Measurements from ENCODE around the gene ACOT4.
"Not testable (repeated sequence)": the region's sequence is repeated elsewhere in the genome, so short reads cannot be mapped to it uniquely, and the experiment has no call there.

The ACOT4 gene, protein sequence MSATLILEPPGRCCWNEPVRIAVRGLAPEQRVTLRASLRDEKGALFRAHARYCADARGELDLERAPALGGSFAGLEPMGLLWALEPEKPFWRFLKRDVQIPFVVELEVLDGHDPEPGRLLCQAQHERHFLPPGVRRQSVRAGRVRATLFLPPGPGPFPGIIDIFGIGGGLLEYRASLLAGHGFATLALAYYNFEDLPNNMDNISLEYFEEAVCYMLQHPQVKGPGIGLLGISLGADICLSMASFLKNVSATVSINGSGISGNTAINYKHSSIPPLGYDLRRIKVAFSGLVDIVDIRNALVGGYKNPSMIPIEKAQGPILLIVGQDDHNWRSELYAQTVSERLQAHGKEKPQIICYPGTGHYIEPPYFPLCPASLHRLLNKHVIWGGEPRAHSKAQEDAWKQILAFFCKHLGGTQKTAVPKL

DNA sequence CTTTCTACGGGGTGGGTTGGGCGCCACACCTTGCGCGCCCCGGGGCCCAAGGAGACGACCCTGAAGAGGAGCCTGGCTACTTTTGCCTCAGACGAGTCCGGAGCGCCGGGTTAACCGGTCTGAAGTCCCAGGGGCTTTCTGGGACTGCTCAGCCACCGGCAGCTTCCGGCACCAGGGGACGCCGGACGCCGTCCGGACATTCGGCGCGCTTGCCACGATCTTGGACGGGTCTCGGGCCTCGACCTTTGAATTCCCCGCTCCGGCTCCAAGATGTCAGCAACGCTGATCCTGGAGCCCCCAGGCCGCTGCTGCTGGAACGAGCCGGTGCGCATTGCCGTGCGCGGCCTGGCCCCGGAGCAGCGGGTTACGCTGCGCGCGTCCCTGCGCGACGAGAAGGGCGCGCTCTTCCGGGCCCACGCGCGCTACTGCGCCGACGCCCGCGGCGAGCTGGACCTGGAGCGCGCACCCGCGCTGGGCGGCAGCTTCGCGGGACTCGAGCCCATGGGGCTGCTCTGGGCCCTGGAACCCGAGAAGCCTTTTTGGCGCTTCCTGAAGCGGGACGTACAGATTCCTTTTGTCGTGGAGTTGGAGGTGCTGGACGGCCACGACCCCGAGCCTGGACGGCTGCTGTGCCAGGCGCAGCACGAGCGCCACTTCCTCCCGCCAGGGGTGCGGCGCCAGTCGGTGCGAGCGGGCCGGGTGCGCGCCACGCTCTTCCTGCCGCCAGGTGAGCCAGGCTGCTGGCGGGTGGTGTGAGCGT is at the start of gene ACOT4:
Gene ACOT4 (plus strand): TSS at position 184 of the 760 bp plus-strand sequence. CDS start 87 bp downstream, at position 271.
- TF ChIP-seq ZNF600 (tag by site-specific recombination; IDR thresholded peaks at IDR 0.05) (no peak), ZNF660 (tag by site-specific recombination; IDR thresholded peaks at IDR 0.05) (no peak), KLF9 (tag by site-specific recombination; IDR thresholded peaks at IDR 0.05; ENCODE audit: low read depth) (no peak), SP7 (tag by site-specific recombination; IDR thresholded peaks at IDR 0.05) (no peak), ZNF10 (tag by site-specific recombination; IDR thresholded peaks at IDR 0.05) (no peak), ZNF624 (tag by site-specific recombination; IDR thresholded peaks at IDR 0.05) (no peak), ZNF292 (tag by site-specific recombination; IDR thresholded peaks at IDR 0.05; ENCODE audit: borderline replicate concordance, low read depth) (no peak), TRIM28 (IDR thresholded peaks at IDR 0.05; ENCODE audit: borderline replicate concordance, low read length) (no peak), YY1 (tag by site-specific recombination; IDR thresholded peaks at IDR 0.05) (no peak), ZNF16 (tag by site-specific recombination; IDR thresholded peaks at IDR 0.05; ENCODE audit: low read depth) (no peak), ZNF394 (tag by site-specific recombination; IDR thresholded peaks at IDR 0.05; ENCODE audit: borderline replicate concordance) (no peak), ZNF341 (tag by site-specific recombination; IDR thresholded peaks at IDR 0.05; ENCODE audit: low read depth) (no peak), ZBTB48 (tag by site-specific recombination; IDR thresholded peaks at IDR 0.05) (no peak), ZBTB21 (tag by site-specific recombination; IDR thresholded peaks at IDR 0.05) (no peak), BCL11B (tag by site-specific recombination; IDR thresholded peaks at IDR 0.05; ENCODE audit: low read depth) (no peak)
- TF ChIP-seq, protein P1, sequence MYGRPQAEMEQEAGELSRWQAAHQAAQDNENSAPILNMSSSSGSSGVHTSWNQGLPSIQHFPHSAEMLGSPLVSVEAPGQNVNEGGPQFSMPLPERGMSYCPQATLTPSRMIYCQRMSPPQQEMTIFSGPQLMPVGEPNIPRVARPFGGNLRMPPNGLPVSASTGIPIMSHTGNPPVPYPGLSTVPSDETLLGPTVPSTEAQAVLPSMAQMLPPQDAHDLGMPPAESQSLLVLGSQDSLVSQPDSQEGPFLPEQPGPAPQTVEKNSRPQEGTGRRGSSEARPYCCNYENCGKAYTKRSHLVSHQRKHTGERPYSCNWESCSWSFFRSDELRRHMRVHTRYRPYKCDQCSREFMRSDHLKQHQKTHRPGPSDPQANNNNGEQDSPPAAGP (tag by site-specific recombination; IDR thresholded peaks at IDR 0.05), result no peak
- TF ChIP-seq, protein P2, sequence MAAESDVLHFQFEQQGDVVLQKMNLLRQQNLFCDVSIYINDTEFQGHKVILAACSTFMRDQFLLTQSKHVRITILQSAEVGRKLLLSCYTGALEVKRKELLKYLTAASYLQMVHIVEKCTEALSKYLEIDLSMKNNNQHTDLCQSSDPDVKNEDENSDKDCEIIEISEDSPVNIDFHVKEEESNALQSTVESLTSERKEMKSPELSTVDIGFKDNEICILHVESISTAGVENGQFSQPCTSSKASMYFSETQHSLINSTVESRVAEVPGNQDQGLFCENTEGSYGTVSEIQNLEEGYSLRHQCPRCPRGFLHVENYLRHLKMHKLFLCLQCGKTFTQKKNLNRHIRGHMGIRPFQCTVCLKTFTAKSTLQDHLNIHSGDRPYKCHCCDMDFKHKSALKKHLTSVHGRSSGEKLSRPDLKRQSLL (tag by site-specific recombination; IDR thresholded peaks at IDR 0.05), result no peak
- TF ChIP-seq, protein P3, sequence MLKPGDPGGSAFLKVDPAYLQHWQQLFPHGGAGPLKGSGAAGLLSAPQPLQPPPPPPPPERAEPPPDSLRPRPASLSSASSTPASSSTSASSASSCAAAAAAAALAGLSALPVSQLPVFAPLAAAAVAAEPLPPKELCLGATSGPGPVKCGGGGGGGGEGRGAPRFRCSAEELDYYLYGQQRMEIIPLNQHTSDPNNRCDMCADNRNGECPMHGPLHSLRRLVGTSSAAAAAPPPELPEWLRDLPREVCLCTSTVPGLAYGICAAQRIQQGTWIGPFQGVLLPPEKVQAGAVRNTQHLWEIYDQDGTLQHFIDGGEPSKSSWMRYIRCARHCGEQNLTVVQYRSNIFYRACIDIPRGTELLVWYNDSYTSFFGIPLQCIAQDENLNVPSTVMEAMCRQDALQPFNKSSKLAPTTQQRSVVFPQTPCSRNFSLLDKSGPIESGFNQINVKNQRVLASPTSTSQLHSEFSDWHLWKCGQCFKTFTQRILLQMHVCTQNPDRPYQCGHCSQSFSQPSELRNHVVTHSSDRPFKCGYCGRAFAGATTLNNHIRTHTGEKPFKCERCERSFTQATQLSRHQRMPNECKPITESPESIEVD (tag by site-specific recombination; IDR thresholded peaks at IDR 0.05), result no peak
- TF ChIP-seq, protein P4, sequence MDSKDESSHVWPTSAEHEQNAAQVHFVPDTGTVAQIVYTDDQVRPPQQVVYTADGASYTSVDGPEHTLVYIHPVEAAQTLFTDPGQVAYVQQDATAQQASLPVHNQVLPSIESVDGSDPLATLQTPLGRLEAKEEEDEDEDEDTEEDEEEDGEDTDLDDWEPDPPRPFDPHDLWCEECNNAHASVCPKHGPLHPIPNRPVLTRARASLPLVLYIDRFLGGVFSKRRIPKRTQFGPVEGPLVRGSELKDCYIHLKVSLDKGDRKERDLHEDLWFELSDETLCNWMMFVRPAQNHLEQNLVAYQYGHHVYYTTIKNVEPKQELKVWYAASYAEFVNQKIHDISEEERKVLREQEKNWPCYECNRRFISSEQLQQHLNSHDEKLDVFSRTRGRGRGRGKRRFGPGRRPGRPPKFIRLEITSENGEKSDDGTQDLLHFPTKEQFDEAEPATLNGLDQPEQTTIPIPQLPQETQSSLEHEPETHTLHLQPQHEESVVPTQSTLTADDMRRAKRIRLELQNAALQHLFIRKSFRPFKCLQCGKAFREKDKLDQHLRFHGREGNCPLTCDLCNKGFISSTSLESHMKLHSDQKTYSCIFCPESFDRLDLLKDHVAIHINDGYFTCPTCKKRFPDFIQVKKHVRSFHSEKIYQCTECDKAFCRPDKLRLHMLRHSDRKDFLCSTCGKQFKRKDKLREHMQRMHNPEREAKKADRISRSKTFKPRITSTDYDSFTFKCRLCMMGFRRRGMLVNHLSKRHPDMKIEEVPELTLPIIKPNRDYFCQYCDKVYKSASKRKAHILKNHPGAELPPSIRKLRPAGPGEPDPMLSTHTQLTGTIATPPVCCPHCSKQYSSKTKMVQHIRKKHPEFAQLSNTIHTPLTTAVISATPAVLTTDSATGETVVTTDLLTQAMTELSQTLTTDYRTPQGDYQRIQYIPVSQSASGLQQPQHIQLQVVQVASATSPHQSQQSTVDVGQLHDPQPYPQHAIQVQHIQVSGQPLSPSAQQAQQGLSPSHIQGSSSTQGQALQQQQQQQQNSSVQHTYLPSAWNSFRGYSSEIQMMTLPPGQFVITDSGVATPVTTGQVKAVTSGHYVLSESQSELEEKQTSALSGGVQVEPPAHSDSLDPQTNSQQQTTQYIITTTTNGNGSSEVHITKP (tag by site-specific recombination; IDR thresholded peaks at IDR 0.05), result no peak
- H3K27ac ChIP-seq (ENCODE audit: extremely low read depth, low read depth, low read length), result peak within 1 kb of the TSS; percentile 24; the same call in 1 of the 2 replicates
- ChIA-PET CTCF (no interaction called here), POLR2A (interaction anchor here (1.4 kb wide), 1 partner anchor 21 kb away, joined by 4 read pairs; the partner anchor contains the start of gene ACOT6)
- H3K36me3 ChIP-seq (ENCODE audit: control insufficient read depth in 2 of 2, insufficient read depth in 1 of 2, low read length in 2 of 2), result no peaks in the 10 kb centered on the region
- no peaks in the 10 kb centered on the region for H3K4me1 ChIP-seq (ENCODE audit: control insufficient read depth, insufficient read depth, low read length)
- peak within 1 kb of the TSS; percentile 42 for H3K4me3 ChIP-seq (ENCODE audit: low read depth, low read length)
- no peaks in the 10 kb centered on the region for H3K9me3 ChIP-seq (ENCODE audit: control insufficient read depth, insufficient read depth, low read depth, low read length)

DNA sequence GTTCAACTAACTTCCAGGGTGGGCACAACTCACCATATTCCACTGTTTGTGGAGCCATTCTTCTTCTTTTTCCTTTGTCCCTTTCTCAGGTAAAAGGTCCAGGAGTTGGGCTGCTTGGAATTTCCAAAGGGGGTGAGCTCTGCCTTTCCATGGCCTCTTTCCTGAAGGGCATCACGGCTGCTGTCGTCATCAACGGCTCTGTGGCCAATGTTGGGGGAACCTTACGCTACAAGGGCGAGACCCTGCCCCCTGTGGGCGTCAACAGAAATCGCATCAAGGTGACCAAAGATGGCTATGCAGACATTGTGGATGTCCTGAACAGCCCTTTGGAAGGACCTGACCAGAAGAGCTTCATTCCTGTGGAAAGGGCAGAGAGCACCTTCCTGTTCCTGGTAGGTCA is 48.7 kb upstream of the ACOT4 start:
- H3K27ac ChIP-seq (ENCODE audit: extremely low read depth, low read depth, low read length); POLR2A ChIA-PET; H3K9me3 ChIP-seq (ENCODE audit: control insufficient read depth, insufficient read depth, low read depth, low read length); H3K4me3 ChIP-seq (ENCODE audit: low read depth, low read length); H3K4me1 ChIP-seq (ENCODE audit: control insufficient read depth, insufficient read depth, low read length); H3K36me3 ChIP-seq (ENCODE audit: control insufficient read depth in 2 of 2, insufficient read depth in 1 of 2, low read length in 2 of 2): not testable (repeated sequence)
- CTCF ChIA-PET, result interaction anchor here (0.6 kb wide), 1 partner anchor 35 kb away, joined by 3 read pairs; no protein-coding TSS in a partner anchor

DNA sequence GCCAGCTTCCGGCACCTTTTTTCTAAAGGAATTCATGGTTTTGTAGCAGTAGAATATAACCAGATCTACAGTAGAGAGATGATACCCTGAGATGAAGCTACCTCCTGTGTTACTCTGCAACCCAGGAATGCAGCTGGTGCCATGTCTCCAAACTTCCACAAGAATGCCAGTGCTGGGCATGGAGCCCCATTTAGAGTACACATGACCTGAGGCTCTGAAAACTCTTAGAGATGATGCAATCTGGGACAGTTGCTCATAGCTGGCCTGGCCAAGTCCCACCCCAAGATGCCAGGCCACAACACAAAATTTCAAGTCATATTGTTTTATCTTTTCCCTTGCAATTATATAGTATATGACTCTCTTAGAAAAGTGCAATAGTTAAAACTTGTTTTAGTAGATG is 46.3 kb upstream of the ACOT4 start:
- H3K4me3 ChIP-seq (ENCODE audit: low read depth, low read length), result not testable (repeated sequence)

DNA sequence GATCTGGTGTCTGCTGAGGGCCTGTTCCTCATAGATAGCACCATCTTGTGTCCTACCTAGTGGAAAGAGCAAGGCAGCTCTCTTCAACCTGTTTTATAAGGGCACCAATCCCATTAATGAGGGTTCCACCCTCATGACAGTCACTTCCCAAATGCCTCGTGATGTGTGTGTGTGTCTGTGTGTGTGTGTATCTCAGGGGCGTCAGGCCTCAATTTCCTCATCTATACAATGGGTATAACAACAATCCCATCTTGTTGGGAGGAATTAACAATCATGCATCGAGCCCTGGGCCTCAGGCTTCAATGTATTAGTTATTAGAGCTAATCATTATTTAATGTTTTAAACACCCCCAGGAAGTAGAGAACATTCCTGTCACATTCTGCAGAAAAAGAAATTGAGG is 42.6 kb upstream of the ACOT4 start:
- H3K4me1 ChIP-seq (ENCODE audit: control insufficient read depth, insufficient read depth, low read length); H3K36me3 ChIP-seq (ENCODE audit: control insufficient read depth in 2 of 2, insufficient read depth in 1 of 2, low read length in 2 of 2); POLR2A ChIA-PET; H3K4me3 ChIP-seq (ENCODE audit: low read depth, low read length); H3K9me3 ChIP-seq (ENCODE audit: control insufficient read depth, insufficient read depth, low read depth, low read length); H3K27ac ChIP-seq (ENCODE audit: extremely low read depth, low read depth, low read length): not testable (repeated sequence)
- CTCF ChIA-PET, result interaction anchor here (0.6 kb wide), 1 partner anchor 46 kb away, joined by 3 read pairs; no protein-coding TSS in a partner anchor

More for the DNA sequence above, 46.3 kb upstream of the ACOT4 start:
- H3K4me1 ChIP-seq (ENCODE audit: control insufficient read depth, insufficient read depth, low read length); POLR2A ChIA-PET; H3K27ac ChIP-seq (ENCODE audit: extremely low read depth, low read depth, low read length); CTCF ChIA-PET; H3K36me3 ChIP-seq (ENCODE audit: control insufficient read depth in 2 of 2, insufficient read depth in 1 of 2, low read length in 2 of 2); H3K9me3 ChIP-seq (ENCODE audit: control insufficient read depth, insufficient read depth, low read depth, low read length): not testable (repeated sequence)
